HG02571 (cell line): ENCODE data around the gene EPHB6.

Source experiments
- ATAC-seq: cut with Tn5 transposase; IDR thresholded peaks from one replicate; pipeline ENCODE4 v1.9.1; 2021; ENCODE audit warnings: mild to moderate bottlenecking, moderate library complexity; ENCODE audit not compliant: unreplicated experiment

EPHB6 gene

DNA sequence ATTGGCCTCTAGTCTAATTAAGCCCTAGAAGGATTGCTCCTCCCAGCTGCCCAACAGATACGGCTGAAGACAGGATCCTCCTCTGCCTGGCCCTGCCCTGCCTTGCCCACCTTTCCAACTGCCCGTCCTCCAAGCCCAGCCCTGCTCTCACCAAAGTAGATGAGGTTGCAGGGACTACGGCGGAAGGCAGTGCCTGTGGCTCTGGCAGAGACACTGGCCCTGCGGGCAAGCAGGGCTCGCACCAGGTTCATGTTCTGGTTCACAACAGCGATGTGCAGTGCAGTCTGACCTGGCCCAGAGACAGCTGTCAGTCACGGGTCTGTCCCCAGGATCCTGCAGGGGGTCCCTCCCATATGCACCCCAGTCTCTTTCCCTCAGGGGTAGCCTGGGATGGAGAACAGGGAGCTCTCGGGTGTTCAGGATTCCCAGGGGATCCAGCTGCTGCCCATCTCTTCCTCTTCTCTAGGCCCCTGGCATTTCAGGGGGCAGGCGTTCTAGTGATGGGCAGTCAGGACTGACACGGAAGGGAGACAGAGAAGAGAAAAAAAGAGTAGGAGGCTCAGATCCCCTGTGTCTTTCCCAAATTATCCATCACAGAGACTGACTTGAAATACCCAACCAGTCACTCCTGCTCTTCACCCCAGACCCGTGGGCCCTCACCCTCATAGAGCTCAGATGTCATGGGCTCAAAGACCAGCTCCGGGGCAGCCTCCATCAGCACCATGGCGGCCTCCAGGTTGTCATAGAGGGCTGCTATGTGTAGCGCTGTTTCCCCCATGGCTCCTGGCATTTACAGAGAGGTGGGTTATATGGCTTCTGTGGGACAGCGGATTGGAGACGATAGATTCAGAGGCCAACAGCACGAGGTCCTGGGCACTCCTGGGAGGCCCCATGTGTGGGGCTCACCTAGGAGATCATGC lies 22.4 kb downstream of the EPHB6 start:
- ATAC-seq: no peak

- ATAC-seq: no peak
Observed at GRCh38 chr7:142878315-142878714, 23.4 kb downstream of the EPHB6 start.

DNA sequence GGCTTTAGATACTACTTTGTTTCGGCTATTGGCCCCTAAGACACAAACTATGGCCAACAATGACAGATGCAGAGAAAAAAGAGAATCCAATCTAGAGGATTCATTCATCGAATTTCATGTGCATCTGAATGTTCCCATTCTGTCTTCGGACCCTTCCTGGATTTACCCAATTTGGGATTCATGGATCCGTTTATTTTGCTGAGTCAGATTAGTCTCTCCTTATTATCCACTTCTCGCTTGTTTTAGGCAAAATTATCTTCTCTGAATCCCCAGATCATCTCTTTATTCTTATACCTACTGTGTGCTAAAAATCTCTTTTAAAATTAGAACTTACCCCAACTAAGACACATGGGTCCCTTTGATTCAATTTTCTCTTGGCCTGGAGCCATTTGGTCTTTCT lies 24.2 kb downstream of the EPHB6 start:
- no peak for ATAC-seq

DNA sequence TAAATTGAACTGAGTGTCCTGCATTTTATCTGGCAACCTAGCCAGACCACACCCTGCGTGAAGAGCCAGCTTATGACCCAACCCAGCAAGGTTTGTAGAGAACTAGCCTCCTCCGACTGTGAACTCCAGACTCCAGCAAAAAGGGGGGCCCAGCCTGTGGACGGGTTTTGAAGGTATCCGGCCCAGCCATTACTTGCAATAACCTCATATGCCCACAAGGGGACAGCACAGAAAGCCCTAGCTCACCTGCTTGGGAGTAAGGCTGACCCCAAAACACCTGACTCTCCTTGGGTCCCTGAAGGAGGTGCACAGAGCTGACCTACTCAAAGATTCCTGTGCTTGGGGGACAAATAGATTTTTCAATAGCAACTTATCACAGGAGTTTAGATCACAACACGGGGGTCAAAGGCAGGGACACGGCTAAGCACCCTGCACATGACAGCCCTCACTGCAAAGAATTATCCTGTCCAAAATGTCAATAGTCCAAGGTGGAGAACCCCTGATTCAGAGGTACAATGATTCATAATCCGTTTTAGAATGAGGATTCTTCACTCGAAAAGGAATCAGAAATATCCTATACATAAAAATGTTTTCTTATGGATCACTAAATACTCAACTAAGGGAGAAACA lies 26.1 kb downstream of the EPHB6 start:
- no peak for ATAC-seq

- ATAC-seq: peak; percentile 51
Observed at GRCh38 chr7:142881586-142882337, 26.9 kb downstream of the EPHB6 start.

- no peak for ATAC-seq
Observed at GRCh38 chr7:142882338-142882678, 27.4 kb downstream of the EPHB6 start.

DNA sequence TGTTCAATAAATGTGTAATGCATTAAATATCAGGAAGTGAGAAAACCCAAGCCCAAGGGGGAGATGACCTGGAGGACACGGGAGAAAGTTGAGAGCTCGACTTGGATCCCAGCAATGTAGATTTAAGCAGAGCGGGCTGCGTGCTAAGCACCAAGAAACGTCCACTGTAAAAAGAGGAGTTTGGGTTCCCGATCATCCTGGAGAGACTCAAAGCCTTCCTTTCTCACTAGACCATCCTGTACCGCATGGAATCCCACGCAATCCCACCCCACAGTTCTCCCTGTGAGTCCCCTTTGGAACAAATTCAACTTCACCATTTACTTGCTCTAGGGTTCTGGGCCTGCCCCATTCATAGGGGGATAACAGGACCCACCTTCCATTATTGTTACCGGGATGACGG lies 28.3 kb downstream of the EPHB6 start:
- no peak for ATAC-seq

GRCh38 chr7:142883571-142884285 lies 28.9 kb downstream of the EPHB6 start:
- no peak for ATAC-seq

GRCh38 chr7:142884286-142884640 lies 29.4 kb downstream of the EPHB6 start:
- no peak for ATAC-seq

- ATAC-seq: no peak
Observed at GRCh38 chr7:142885311-142886230, 30.7 kb downstream of the EPHB6 start, which contains the start of gene TRPV6. TRPV6 (minus strand) TSS chr7:142885745.

GRCh38 chr7:142886866-142887265 lies 32.0 kb downstream of the EPHB6 start:
- ATAC-seq: no peak

DNA sequence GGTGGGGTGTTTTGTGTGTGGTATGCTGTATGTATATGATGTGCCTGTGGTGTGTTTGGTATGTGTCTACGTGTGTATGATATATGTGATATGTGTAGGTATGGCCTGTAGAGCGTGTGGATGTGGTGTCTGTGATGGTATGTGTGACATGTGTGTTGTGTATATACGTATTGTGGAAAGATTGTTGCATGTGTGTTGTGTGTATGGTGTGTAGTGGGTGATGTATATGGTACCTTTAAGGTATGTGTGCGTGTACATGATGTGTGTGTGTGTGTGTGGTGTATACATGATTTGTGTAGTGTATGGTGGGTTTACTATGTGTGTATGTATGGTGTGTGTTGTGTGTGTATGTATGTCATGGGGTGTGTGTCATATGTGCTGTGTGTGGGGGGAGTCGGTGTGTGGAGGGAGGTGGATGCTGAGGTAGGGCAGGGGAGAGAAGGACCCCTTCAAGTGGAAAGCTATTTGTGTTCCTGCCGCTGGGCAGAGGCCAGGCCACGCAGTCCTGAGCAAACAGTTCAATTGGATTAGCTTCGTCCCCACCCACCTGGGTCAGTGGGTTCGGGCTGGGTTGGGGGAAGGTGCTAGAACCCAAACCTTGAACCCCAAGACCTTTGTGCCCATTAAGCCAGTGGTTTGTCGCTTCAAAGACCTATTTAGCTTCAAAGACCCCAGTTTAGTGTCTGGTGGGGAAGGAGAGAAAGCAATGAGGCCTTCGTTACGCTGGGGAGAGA lies 32.6 kb downstream of the EPHB6 start:
- no peak for ATAC-seq

- no peak for ATAC-seq
Observed at GRCh38 chr7:142889816-142890215, 34.9 kb downstream of the EPHB6 start.

DNA sequence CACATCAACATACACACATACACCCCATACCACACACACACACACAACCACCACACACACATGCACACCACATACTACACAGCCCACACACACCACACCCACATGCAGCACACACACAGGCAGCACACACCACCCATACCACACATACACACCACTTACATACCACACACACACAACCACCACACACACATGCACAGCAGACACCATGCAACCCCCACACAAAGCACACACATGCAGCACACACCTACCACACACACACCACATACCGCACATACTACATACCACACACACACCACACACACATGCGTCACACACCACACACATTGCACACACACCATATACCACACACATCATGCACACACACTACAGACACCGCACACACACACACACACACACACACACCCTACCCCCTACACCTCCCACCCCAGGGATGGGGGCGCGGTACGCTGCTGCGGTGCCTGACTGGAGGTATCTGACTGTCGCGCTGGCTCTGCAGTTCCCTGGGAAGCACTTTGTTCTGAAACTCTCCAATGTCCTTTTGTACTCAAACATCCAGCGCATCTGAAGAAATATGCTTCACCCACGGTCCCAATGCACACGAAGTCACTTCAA lies 36.1 kb downstream of the EPHB6 start:
- no peak for ATAC-seq

- ATAC-seq: no peak
Observed at GRCh38 chr7:142891490-142892082, 36.7 kb downstream of the EPHB6 start.

DNA sequence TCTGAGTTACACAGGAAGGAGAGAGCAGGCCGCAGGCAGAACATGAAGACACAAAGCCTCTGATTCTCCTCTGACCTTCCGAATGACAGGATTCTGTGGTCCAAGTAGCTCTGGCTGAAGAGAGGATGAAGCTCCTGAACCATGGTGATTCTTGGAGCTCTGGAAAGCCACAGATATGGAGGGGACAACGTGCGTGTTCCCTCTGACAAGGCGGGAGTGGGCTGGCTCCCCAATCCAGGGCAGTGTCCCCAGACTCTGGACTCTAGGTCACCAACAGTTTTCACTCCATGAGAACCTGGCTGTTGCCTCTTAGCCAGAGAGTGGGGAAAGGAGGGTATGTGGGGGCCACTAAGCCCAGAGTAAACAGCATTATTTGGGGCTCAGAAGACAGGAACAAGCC lies 38.1 kb downstream of the EPHB6 start:
- ATAC-seq: no peak

- no peak for ATAC-seq
Observed at GRCh38 chr7:142894112-142894984, 39.5 kb downstream of the EPHB6 start.
